Mammary epithelial cell (primary cell): ENCODE results near the gene RETREG2.

Source experiments
- CTCF ChIP-seq, 2 donors: IDR thresholded peaks in 1 of 2; conservative IDR thresholded peaks in 1 of 2; 2 replicates each; pipeline ENCODE4 v1.5.1; 2011 to 2012; ENCODE audit warnings: inconsistent platforms in 2 of 2, low read length in 2 of 2, mild to moderate bottlenecking in 2 of 2, control low read depth in 1 of 2, low read depth in 1 of 2; ENCODE audit not compliant: insufficient read depth in 1 of 2; ENCODE audit errors: extremely low read depth in 1 of 2
- EZH2 ChIP-seq: IDR thresholded peaks from 2 replicates; pipeline ENCODE4 v1.6.1; 2012; ENCODE audit warnings: low read length, inconsistent platforms, borderline replicate concordance

GRCh38 chr2:219230059-219230540 is 52.0 kb downstream of the RETREG2 start:
- TF ChIP-seq CTCF (conservative IDR thresholded peaks at IDR 0.05 in 1 of 2, IDR thresholded peaks at IDR 0.05 in 1 of 2; ENCODE audit: extremely low read depth in 1 of 2, insufficient read depth in 1 of 2, low read depth in 1 of 2, low read length in 2 of 2) (no peak), EZH2 (no peak)
